Stimulated activated CD8-positive, alpha-beta memory T cell treated with anti-CD3 and anti-CD28 coated beads, Interleukin-12 subunit alpha, Interleukin-12 subunit beta, amount 100 ng/mL, for 24 hours (primary cell): ENCODE data around the gene ALOX15.
"Not testable (repeated sequence)": the region's sequence is repeated elsewhere in the genome, so short reads cannot be mapped to it uniquely, and the experiment has no call there.

Experiments used
- DNase-seq: peaks from one replicate; pipeline ENCODE4 v3.0.0-alpha.2; 2020; ENCODE audit errors: extremely low read depth

ALOX15 gene

GRCh38 chr17:4648741-4649140 is 7.3 kb upstream of the ALOX15 start:
- no peak for DNase-seq

GRCh38 chr17:4645642-4646041 is 4.2 kb upstream of the ALOX15 start:
- DNase-seq, result no peak

GRCh38 chr17:4643676-4644075 is 2.2 kb upstream of the ALOX15 start:
- DNase-seq, result no peak

GRCh38 chr17:4642286-4642685 is 808 bp upstream of the ALOX15 start:
- DNase-seq, result no peak

- not testable (repeated sequence) for DNase-seq
Measured at GRCh38 chr17:4640569-4641188, 799 bp downstream of the ALOX15 start.

- not testable (repeated sequence) for DNase-seq
Measured at GRCh38 chr17:4639301-4640059, 2.0 kb downstream of the ALOX15 start.

- not testable (repeated sequence) for DNase-seq
Measured at GRCh38 chr17:4638766-4639165, 2.7 kb downstream of the ALOX15 start.

- DNase-seq, result no peak
Measured at GRCh38 chr17:4636474-4637100, 4.9 kb downstream of the ALOX15 start.

- DNase-seq, result no peak
Measured at GRCh38 chr17:4635823-4636375, 5.6 kb downstream of the ALOX15 start.

- no peak for DNase-seq
Measured at GRCh38 chr17:4634976-4635375, 6.5 kb downstream of the ALOX15 start.

GRCh38 chr17:4633643-4634042 is 7.8 kb downstream of the ALOX15 start:
- DNase-seq, result no peak

- no peak for DNase-seq
Measured at GRCh38 chr17:4632581-4632920, 8.9 kb downstream of the ALOX15 start.

GRCh38 chr17:4631836-4632580 is 9.5 kb downstream of the ALOX15 start:
- DNase-seq, result no peak

- DNase-seq, result no peak
Measured at GRCh38 chr17:4631431-4631830, 10.0 kb downstream of the ALOX15 start.

- no peak for DNase-seq
Measured at GRCh38 chr17:4626734-4627256, 14.7 kb downstream of the ALOX15 start.

- DNase-seq, result no peak
Measured at GRCh38 chr17:4625181-4625617, 16.3 kb downstream of the ALOX15 start.

- DNase-seq, result not testable (repeated sequence)
Measured at GRCh38 chr17:4624451-4624911, 17.0 kb downstream of the ALOX15 start.

- DNase-seq, result no peak
Measured at GRCh38 chr17:4623249-4623648, 18.2 kb downstream of the ALOX15 start.

GRCh38 chr17:4622375-4622774 is 19.1 kb downstream of the ALOX15 start:
- DNase-seq, result no peak

- DNase-seq, result no peak
Measured at GRCh38 chr17:4620531-4621101, 20.9 kb downstream of the ALOX15 start.
